Endodermal cell (in vitro differentiated cells): Measurements from ENCODE around the gene REEP2. TPM values are rescaled to one million over a fixed set of nuclear protein-coding genes. Genes with fewer than 3 reads are reported as not detected.

Experiments
- DNase-seq: peaks from one replicate; pipeline ENCODE4 v3.0.0-alpha.2; 2017
- H3K27ac ChIP-seq: 2 replicates; pipeline ENCODE4 v1.5.1; 2013; ENCODE audit warnings: mild to moderate bottlenecking, low read depth, low read length, moderate library complexity
- H3K27me3 ChIP-seq: 2 replicates; pipeline ENCODE4 v1.6.1; 2013; ENCODE audit warnings: mild to moderate bottlenecking, low read length, moderate library complexity; ENCODE audit not compliant: insufficient read depth, control insufficient read depth, poor library complexity, severe bottlenecking
- H3K36me3 ChIP-seq: 2 replicates; pipeline ENCODE4 v1.7.0; 2013; ENCODE audit warnings: mild to moderate bottlenecking, low read length, moderate library complexity; ENCODE audit not compliant: control insufficient read depth, insufficient read depth
- H3K4me1 ChIP-seq: one replicate; pipeline ENCODE4 v1.7.0; 2013; ENCODE audit warnings: low read length; ENCODE audit not compliant: control insufficient read depth, insufficient read depth
- H3K4me3 ChIP-seq: 2 replicates; pipeline ENCODE4 v1.5.1; 2013; ENCODE audit warnings: mild to moderate bottlenecking, low read length, moderate library complexity
- H3K9ac ChIP-seq: 2 replicates; pipeline ENCODE4 v1.6.1; 2013; ENCODE audit warnings: mild to moderate bottlenecking, low read length, moderate library complexity; ENCODE audit not compliant: poor library complexity, severe bottlenecking; ENCODE audit errors: extremely low read depth
- H3K9me3 ChIP-seq: 2 replicates; pipeline ENCODE4 v1.6.1; 2013; ENCODE audit warnings: mild to moderate bottlenecking, low read length, moderate library complexity; ENCODE audit not compliant: control insufficient read depth
- H3K27ac Mint-ChIP-seq: 2 replicates; pipeline ENCODE4 v1.8.0; 2020; ENCODE audit warnings: mixed read lengths
- H3K27me3 Mint-ChIP-seq: 2 replicates; pipeline ENCODE4 v1.8.0; 2021; ENCODE audit warnings: mild to moderate bottlenecking, mixed read lengths; ENCODE audit not compliant: insufficient read depth
- H3K36me3 Mint-ChIP-seq: 2 replicates; pipeline ENCODE4 v1.8.0; 2020; ENCODE audit warnings: low read depth, mixed read lengths
- H3K4me1 Mint-ChIP-seq: 2 replicates; pipeline ENCODE4 v1.8.0; 2020; ENCODE audit warnings: mixed read lengths
- H3K4me3 Mint-ChIP-seq: 2 replicates; pipeline ENCODE4 v1.8.0; 2020; ENCODE audit warnings: mild to moderate bottlenecking, moderate library complexity, mixed read lengths
- H3K9me3 Mint-ChIP-seq: 2 replicates; pipeline ENCODE4 v1.8.0; 2020; ENCODE audit warnings: mild to moderate bottlenecking, mixed read lengths
- CTCF ChIP-seq: fragments of 200-600 bp; sonication (generic); conservative IDR thresholded peaks from 2 replicates; pipeline ENCODE4 v1.5.0; 2021; ENCODE audit warnings: antibody characterized with exemption, mild to moderate bottlenecking
- WGBS, 2 experiments: methylation state at CpG; one replicate each; pipeline versions ENCODE4 v1.1.5 to v1.1.7; 2013; ENCODE audit warnings: missing lambda C conversion rate in 2 of 2, mixed read lengths in 1 of 2; ENCODE audit not compliant: insufficient coverage in 1 of 2, insufficient read length in 1 of 2; 5-methylcytosine and 5-hydroxymethylcytosine counted together
- total RNA-seq, 2 donors: library from RNA; stranded (reverse); fragmentation: NEBNext Ultra II Directional in 1 of 2; extraction: Animal tissue kit (Norgen Biotek cat#: 25700) in 1 of 2; gene quantifications; 2 replicates in 1 of 2; 3 replicates in 1 of 2; pipeline ENCODE4 v1.2.1, GENCODE V29; 2021

Gene REEP2
- total RNA-seq, 2 donors from 2014 or later = 17.7 to 26.9 TPM

- WGBS, 2 experiments = 93 to 98% methylated on average over 5 to 9 of the region's 9 CpGs
- Histone ChIP-seq H3K36me3 (no peaks in the 10 kb centered on the region), H3K4me3 (no peak overlapping the region), H3K4me1 (no peaks in the 10 kb centered on the region), H3K9ac (no peak overlapping the region), H3K27me3 (no peaks in the 10 kb centered on the region), H3K9me3 (no peaks in the 10 kb centered on the region), H3K27ac (no peak overlapping the region)
- Mint-ChIP-seq H3K27ac (no peak overlapping the region), H3K36me3 (no peaks in the 10 kb centered on the region), H3K9me3 (no peaks in the 10 kb centered on the region), H3K27me3 (peaks cover 6% of the 10 kb centered on the region), H3K4me1 (peaks cover 20% of the 10 kb centered on the region), H3K4me3 (no peak overlapping the region)
- no peak for TF ChIP-seq CTCF
- DNase-seq = no peak
Measured at GRCh38 chr5:138458856-138459255, 20.0 kb downstream of the REEP2 start.

GRCh38 chr5:138459311-138459933, 20.6 kb downstream of the REEP2 start:
- no peaks in the 10 kb centered on the region for H3K9me3 Mint-ChIP-seq
- TF ChIP-seq CTCF = no peak
- H3K4me3 Mint-ChIP-seq = no peak overlapping the region
- no peaks in the 10 kb centered on the region for H3K27me3 ChIP-seq
- no peaks in the 10 kb centered on the region for H3K36me3 Mint-ChIP-seq
- peaks cover 20% of the 10 kb centered on the region for H3K4me1 Mint-ChIP-seq
- no peak overlapping the region for H3K4me3 ChIP-seq
- H3K27me3 Mint-ChIP-seq = peaks cover 6% of the 10 kb centered on the region
- whole genome bisulfite sequencing, 2 experiments = 85 to 96% methylated on average over 10 to 11 of the region's 11 CpGs
- no peaks in the 10 kb centered on the region for H3K4me1 ChIP-seq
- no peak overlapping the region for H3K9ac ChIP-seq
- DNase-seq = no peak
- H3K27ac ChIP-seq = no peak overlapping the region
- H3K36me3 ChIP-seq = no peaks in the 10 kb centered on the region
- no peak overlapping the region for H3K27ac Mint-ChIP-seq
- no peaks in the 10 kb centered on the region for H3K9me3 ChIP-seq

- H3K36me3 Mint-ChIP-seq = no peaks in the 10 kb centered on the region
- H3K4me1 Mint-ChIP-seq = peaks cover 15% of the 10 kb centered on the region
- DNase-seq = no peak
- H3K9ac ChIP-seq = no peak overlapping the region
- peaks cover 2% of the 10 kb centered on the region for H3K27me3 Mint-ChIP-seq
- no peak for TF ChIP-seq CTCF
- no peaks in the 10 kb centered on the region for H3K4me1 ChIP-seq
- no peak overlapping the region for H3K4me3 ChIP-seq
- no peaks in the 10 kb centered on the region for H3K9me3 ChIP-seq
- H3K27me3 ChIP-seq = no peaks in the 10 kb centered on the region
- no peaks in the 10 kb centered on the region for H3K36me3 ChIP-seq
- H3K27ac ChIP-seq = no peak overlapping the region
- no peak overlapping the region for H3K27ac Mint-ChIP-seq
- H3K9me3 Mint-ChIP-seq = no peaks in the 10 kb centered on the region
- no peak overlapping the region for H3K4me3 Mint-ChIP-seq
- WGBS, 2 experiments = 83 to 89% methylated on average over 2 to 4 of the region's 4 CpGs
Measured at GRCh38 chr5:138460032-138460693, 21.3 kb downstream of the REEP2 start.
